H1 (cell line): ENCODE data around the gene DSE. TPM values are rescaled to one million over a fixed set of nuclear protein-coding genes. Genes with fewer than 3 reads are reported as not detected.

ENCODE experiments used
- CTCF ChIA-PET: fragments of 300-600 bp; sonication (Branson Sonifier 250); formaldehyde crosslinking; loops from one replicate; lab custom pipeline; 2021; ENCODE audit not compliant: partially characterized antibody; lab: Charles Lee
- POLR2A ChIA-PET: fragments of 300-600 bp; sonication (Branson Sonifier 250); formaldehyde crosslinking; loops from one replicate; lab custom pipeline; 2021; ENCODE audit warnings: inconsistent platforms; ENCODE audit not compliant: partially characterized antibody; lab: Charles Lee
- DNase-seq, 2 experiments: peaks; one replicate each; pipeline versions ENCODE4 v3.0.0 to v3.0.0-alpha.2; 2010 to 2022; ENCODE audit warnings: low spot score in 2 of 2, low read depth in 1 of 2, mixed read lengths in 1 of 2
- FAIRE-seq: peaks from 2 replicates; lab custom pipeline; 2011; peaks lifted over from hg19 to GRCh38; lab: Jason Lieb, UNC
- H2AFZ ChIP-seq: 2 replicates; pipeline ENCODE4 v1.8.1; 2012; ENCODE audit warnings: low read length, inconsistent platforms
- H2AK5ac ChIP-seq: 2 replicates; pipeline ENCODE4 v1.6.1; 2013; ENCODE audit warnings: low read depth, low read length
- H2BK120ac ChIP-seq: replicated peaks from 2 replicates; pipeline ENCODE3; 2013; ENCODE audit warnings: low read depth, low read length, inconsistent platforms
- H2BK12ac ChIP-seq: 2 replicates; pipeline ENCODE4 v1.6.1; 2013; ENCODE audit warnings: low read depth, low read length
- H2BK15ac ChIP-seq: 2 replicates; pipeline ENCODE4 v1.6.1; 2013; ENCODE audit warnings: low read length
- H2BK20ac ChIP-seq: 2 replicates; pipeline ENCODE4 v1.6.1; 2013; ENCODE audit warnings: low read length
- H2BK5ac ChIP-seq: 2 replicates; pipeline ENCODE4 v1.6.1; 2013; ENCODE audit warnings: low read depth, low read length
- H3K14ac ChIP-seq: 2 replicates; pipeline ENCODE4 v1.6.1; 2013; ENCODE audit warnings: inconsistent platforms; ENCODE audit not compliant: insufficient read length
- H3K18ac ChIP-seq: 2 replicates; pipeline ENCODE4 v1.6.1; 2013; ENCODE audit warnings: low read length; ENCODE audit errors: extremely low read depth
- H3K23ac ChIP-seq: 2 replicates; pipeline ENCODE4 v1.6.1; 2013; ENCODE audit warnings: inconsistent platforms; ENCODE audit not compliant: insufficient read length
- H3K23me2 ChIP-seq: 2 replicates; pipeline ENCODE4 v1.6.1; 2013; ENCODE audit warnings: low read depth, low read length
- H3K27ac ChIP-seq: 2 replicates; pipeline ENCODE4 v1.6.1; 2011; ENCODE audit warnings: low read depth, low read length, inconsistent platforms
- H3K27me3 ChIP-seq, 4 experiments: replicated peaks in 1 of 4; 1 replicate in 1 of 4; 2 replicates in 3 of 4; pipeline versions ENCODE4 v1.6.1 to v1.8.1; 2011 to 2013; ENCODE audit warnings: low read length in 3 of 4, mild to moderate bottlenecking in 3 of 4, inconsistent platforms in 2 of 4, mixed read lengths in 2 of 4, moderate library complexity in 1 of 4; ENCODE audit not compliant: control insufficient read depth in 3 of 4, insufficient read depth in 3 of 4; ENCODE audit errors: extremely low read depth in 1 of 4
- H3K36me3 ChIP-seq, 4 experiments: 2 replicates each; pipeline versions ENCODE4 v1.6.1 to v1.8.1; 2011 to 2013; ENCODE audit warnings: mild to moderate bottlenecking in 4 of 4, low read length in 3 of 4, moderate library complexity in 2 of 4, control low read depth in 1 of 4, inconsistent platforms in 1 of 4; ENCODE audit not compliant: insufficient read depth in 4 of 4, control insufficient read depth in 2 of 4
- H3K4ac ChIP-seq: replicated peaks from 2 replicates; pipeline ENCODE3; 2013; ENCODE audit warnings: low read length, low read depth, mixed read lengths, inconsistent platforms; ENCODE audit not compliant: insufficient read length
- H3K4me1 ChIP-seq, 4 experiments: replicated peaks in 1 of 4; 1 replicate in 1 of 4; 2 replicates in 3 of 4; pipeline versions ENCODE4 v1.6.1 to v1.8.1; 2011 to 2013; ENCODE audit warnings: low read length in 3 of 4, inconsistent platforms in 2 of 4, mixed read lengths in 1 of 4; ENCODE audit not compliant: insufficient read depth in 4 of 4, control insufficient read depth in 3 of 4
- H3K4me2 ChIP-seq, 2 experiments: 2 replicates each; pipeline versions ENCODE4 v1.6.1 to v1.8.1; 2011 to 2013; ENCODE audit warnings: low read depth in 2 of 2, low read length in 2 of 2, control low read depth in 1 of 2, inconsistent platforms in 1 of 2, mild to moderate bottlenecking in 1 of 2; ENCODE audit not compliant: insufficient read depth in 1 of 2
- H3K4me3 ChIP-seq, 4 experiments: fragments of 200-600, 300-600 bp in 1 of 4; sonication (generic), shearing (Covaris generic), sonication (Bioruptor Twin) in 1 of 4; 2 replicates each; pipeline versions ENCODE4 v1.5.1 to v1.8.1; 2011 to 2016; ENCODE audit warnings: low read length in 4 of 4, low read depth in 3 of 4, control low read depth in 2 of 4, inconsistent platforms in 2 of 4, mild to moderate bottlenecking in 2 of 4, mixed read lengths in 1 of 4, moderate library complexity in 1 of 4; ENCODE audit not compliant: insufficient read depth in 2 of 4; ENCODE audit errors: extremely low read depth in 1 of 4
- H3K56ac ChIP-seq: replicated peaks from 2 replicates; pipeline ENCODE3; 2013; ENCODE audit warnings: low read depth, mild to moderate bottlenecking, mixed read lengths, low read length, inconsistent platforms; ENCODE audit not compliant: insufficient read length
- H3K79me1 ChIP-seq: 2 replicates; pipeline ENCODE4 v1.6.1; 2013; ENCODE audit warnings: low read depth, low read length, control low read depth
- H3K79me2 ChIP-seq, 2 experiments: 2 replicates each; pipeline versions ENCODE4 v1.6.1 to v1.8.1; 2012 to 2013; ENCODE audit warnings: low read length in 2 of 2, mild to moderate bottlenecking in 2 of 2, inconsistent platforms in 1 of 2; ENCODE audit not compliant: insufficient read depth in 2 of 2, control insufficient read depth in 1 of 2
- H3K9ac ChIP-seq, 4 experiments: replicated peaks in 1 of 4; 1 replicate in 1 of 4; 2 replicates in 3 of 4; pipeline versions ENCODE4 v1.6.1 to v1.8.1; 2011 to 2013; ENCODE audit warnings: low read depth in 3 of 4, low read length in 3 of 4, control low read depth in 2 of 4, mild to moderate bottlenecking in 2 of 4, moderate library complexity in 2 of 4, inconsistent platforms in 1 of 4; ENCODE audit errors: extremely low read depth in 1 of 4
- H3K9me3 ChIP-seq, 2 experiments: 2 replicates each; pipeline versions ENCODE4 v1.6.1 to v1.8.1; 2012 to 2013; ENCODE audit warnings: mild to moderate bottlenecking in 2 of 2, moderate library complexity in 2 of 2, control low read depth in 1 of 2, inconsistent platforms in 1 of 2, low read depth in 1 of 2, low read length in 1 of 2, mixed read lengths in 1 of 2; ENCODE audit not compliant: insufficient read depth in 2 of 2
- H4K20me1 ChIP-seq, 2 experiments: replicated peaks in 1 of 2; 2 replicates each; pipeline versions ENCODE3 to v1.8.1; 2011 to 2013; ENCODE audit warnings: inconsistent platforms in 2 of 2, low read length in 2 of 2, mild to moderate bottlenecking in 1 of 2; ENCODE audit not compliant: insufficient read depth in 2 of 2, control insufficient read depth in 1 of 2
- H4K5ac ChIP-seq: 2 replicates; pipeline ENCODE4 v1.6.1; 2013; ENCODE audit warnings: low read length, low read depth, mixed read lengths, inconsistent platforms; ENCODE audit not compliant: insufficient read length
- H4K8ac ChIP-seq: 2 replicates; pipeline ENCODE4 v1.8.0; 2013; ENCODE audit warnings: mild to moderate bottlenecking, moderate library complexity, low read length, inconsistent platforms; ENCODE audit not compliant: insufficient read depth; ENCODE audit errors: extremely low read depth
- H4K91ac ChIP-seq: replicated peaks from 2 replicates; pipeline ENCODE3; 2013; ENCODE audit warnings: low read length, mixed read lengths, inconsistent platforms; ENCODE audit not compliant: insufficient read length
- ASH2L ChIP-seq: fragments of 200-600, 300-600 bp; sonication (generic); IDR thresholded peaks from one replicate; pipeline ENCODE4 v1.7.1; 2017; ENCODE audit warnings: low read length
- BACH1 ChIP-seq: IDR thresholded peaks from 2 replicates; pipeline ENCODE4 v1.6.1; 2012; ENCODE audit warnings: low read length, improper control_type of control experiment
- EP300 ChIP-seq, 2 experiments: IDR thresholded peaks; 1 replicate in 1 of 2; 2 replicates in 1 of 2; pipeline ENCODE4 v1.6.1; 2011 to 2012; ENCODE audit warnings: low read depth in 2 of 2, low read length in 2 of 2, mild to moderate bottlenecking in 2 of 2, borderline replicate concordance in 1 of 2, inconsistent platforms in 1 of 2, moderate library complexity in 1 of 2
- SP4 ChIP-seq: IDR thresholded peaks from 2 replicates; pipeline ENCODE4 v1.6.1; 2012; ENCODE audit warnings: low read length, inconsistent platforms
- SRF ChIP-seq: IDR thresholded peaks from 2 replicates; pipeline ENCODE4 v1.6.1; 2011; ENCODE audit warnings: mild to moderate bottlenecking, low read depth, low read length, moderate library complexity
- polyA plus RNA-seq, 7 experiments: library from polyadenylated mRNA; depleted of rRNA in 3 of 7; stranded (reverse) in 5 of 7; unstranded in 2 of 7; fragments of >200 nt in 5 of 7; fragments of 200-250 nt in 2 of 7; gene quantifications; 1 replicate in 5 of 7; 2 replicates in 1 of 7; 4 replicates in 1 of 7; pipeline versions ENCODE4 v1.2.1 to v1.2.3, GENCODE V29; 2011 to 2013; ENCODE audit warnings: missing spikeins in 2 of 7, mixed read lengths in 2 of 7
- total RNA-seq: library from RNA; stranded (reverse); fragmentation: NEBNext Ultra II Directional; extraction: Animal tissue kit (Norgen Biotek cat#: 25700); gene quantifications from 2 replicates; pipeline ENCODE4 v1.2.1, GENCODE V29; 2021

The DSE gene
- total and polyA plus RNA-seq, 2 of the 8 experiments (the other 6 are each of a cell fraction or from before 2014, with no cell fraction given): 32.5 to 94.4 TPM

- Histone ChIP-seq H2AK5ac (no peak overlapping the region), H3K23ac (no peak overlapping the region), H4K5ac (no peak overlapping the region), H3K4me3 (no peak overlapping the region), H3K23me2 (no peaks in the 10 kb centered on the region), H2BK20ac (no peak overlapping the region), H2BK5ac (no peak overlapping the region), H3K79me2 (no peaks in the 10 kb centered on the region), H3K36me3 (no peaks in the 10 kb centered on the region), H4K8ac (no peak overlapping the region), H3K4ac (no peak overlapping the region), H3K27me3 (no peaks in the 10 kb centered on the region), H3K18ac (no peak overlapping the region), H2BK12ac (no peak overlapping the region), H2BK15ac (no peak overlapping the region), H3K27ac (no peak overlapping the region), H2BK120ac (no peak overlapping the region), H4K20me1 (no peaks in the 10 kb centered on the region), H3K14ac (no peak overlapping the region), H3K9me3 (peaks cover 0 to 3% of the 10 kb centered on the region in 2 experiments; a peak in 2 of 4 replicates), H2AFZ (no peak overlapping the region), H4K91ac (no peak overlapping the region), H3K4me1 (peaks cover 0 to 12% (median 7%) of the 10 kb centered on the region in 4 experiments; a peak in 4 of 7 replicates), H3K56ac (no peak overlapping the region), H3K4me2 (no peak overlapping the region), H3K9ac (no peak overlapping the region), H3K79me1 (no peaks in the 10 kb centered on the region)
- POLR2A ChIA-PET: interaction anchor here (1.0 kb wide), 1 partner anchor 11 kb away, joined by 3 read pairs; no protein-coding TSS in a partner anchor
- DNase-seq (no peak), FAIRE-seq (no peak)
- CTCF ChIA-PET: interaction anchor here (0.5 to 0.7 kb wide), 2 partner anchors 57 to 63 kb away, joined by 3 to 4 read pairs; no protein-coding TSS in a partner anchor
- TF ChIP-seq SRF (no peak), BACH1 (no peak), EP300 (IDR thresholded peaks at IDR 0.05; ENCODE audit: borderline replicate concordance in 1 of 2, low read depth in 2 of 2, low read length in 2 of 2) (no peak), SP4 (no peak), ASH2L (no peak)
Observed at GRCh38 chr6:116332096-116332495, 38.7 kb upstream of the DSE start.
